ENCODE data around the gene CIRBP.

Gene CIRBP

GRCh38 chr19:1270213-1270853 lies 1.2 kb downstream of the CIRBP start:
- no peak for DNase-seq

- no peak for DNase-seq
Measured at GRCh38 chr19:1270854-1271527, 1.9 kb downstream of the CIRBP start.

- no peak for DNase-seq
Measured at GRCh38 chr19:1271528-1272422, 2.6 kb downstream of the CIRBP start.

- no peak for DNase-seq
Measured at GRCh38 chr19:1272423-1273262, 3.5 kb downstream of the CIRBP start.

GRCh38 chr19:1273263-1274041 lies 4.3 kb downstream of the CIRBP start:
- no peak for DNase-seq

GRCh38 chr19:1274081-1274851 lies 5.1 kb downstream of the CIRBP start:
- DNase-seq: no peak

- no peak for DNase-seq
Measured at GRCh38 chr19:1274852-1275259, 5.7 kb downstream of the CIRBP start.

- DNase-seq: peak; percentile 97
Measured at GRCh38 chr19:1275260-1275975, 6.3 kb downstream of the CIRBP start, which contains the start of gene FAM174C. Gene FAM174C, plus strand, starts transcription at chr19:1275530. Its CDS starts 20 bp downstream, at chr19:1275550.

- DNase-seq: no peak
Measured at GRCh38 chr19:1275976-1276627, 7.0 kb downstream of the CIRBP start.

- no peak for DNase-seq
Measured at GRCh38 chr19:1276628-1277022, 7.5 kb downstream of the CIRBP start.

GRCh38 chr19:1277061-1277460 lies 7.9 kb downstream of the CIRBP start:
- DNase-seq: no peak

GRCh38 chr19:1278074-1278473 lies 8.9 kb downstream of the CIRBP start:
- DNase-seq: no peak

- DNase-seq: no peak
Measured at GRCh38 chr19:1278713-1279660, 9.9 kb downstream of the CIRBP start.

- peak; percentile 42 for DNase-seq
Measured at GRCh38 chr19:1279782-1280341, 10.7 kb downstream of the CIRBP start.

GRCh38 chr19:1280636-1281568 lies 11.8 kb downstream of the CIRBP start:
- no peak for DNase-seq

- no peak for DNase-seq
Measured at GRCh38 chr19:1281569-1282287, 12.6 kb downstream of the CIRBP start.
